COLO668 (cell line): ENCODE measurements around the gene EMILIN1.
"Not testable (repeated sequence)": the region's sequence is repeated elsewhere in the genome, so short reads cannot be mapped to it uniquely, and the experiment has no call there.

Experiments
- DNase-seq: peaks from one replicate; lab custom pipeline; 2025; ENCODE audit not compliant: unreplicated experiment; lab: John Stamatoyannopoulos, UW

The EMILIN1 gene

GRCh38 chr2:27119330-27119670, 40.9 kb downstream of the EMILIN1 start:
- DNase-seq: not testable (repeated sequence)

- no peak for DNase-seq
These were observed 43.5 kb downstream of the EMILIN1 start for GRCh38 chr2:27121906-27122305.

GRCh38 chr2:27122791-27123190, 44.4 kb downstream of the EMILIN1 start:
- DNase-seq: no peak

GRCh38 chr2:27123302-27124150, 45.1 kb downstream of the EMILIN1 start, which contains the start of gene ABHD1:
Gene ABHD1, plus strand, starts transcription at chr2:27123815. Its CDS starts 134 bp downstream, at chr2:27123949.
- peak; percentile 53 for DNase-seq

GRCh38 chr2:27125104-27125503, 46.7 kb downstream of the EMILIN1 start:
- DNase-seq: no peak

GRCh38 chr2:27126252-27126710, 47.9 kb downstream of the EMILIN1 start:
- DNase-seq: no peak

GRCh38 chr2:27127883-27128667, 49.7 kb downstream of the EMILIN1 start:
- DNase-seq: no peak

GRCh38 chr2:27128668-27129571, 50.5 kb downstream of the EMILIN1 start:
- no peak for DNase-seq

- no peak for DNase-seq
These were observed 52.0 kb downstream of the EMILIN1 start for GRCh38 chr2:27130396-27130795.

GRCh38 chr2:27131429-27131828, 53.0 kb downstream of the EMILIN1 start:
- no peak for DNase-seq

GRCh38 chr2:27133195-27133875, 54.9 kb downstream of the EMILIN1 start:
- no peak for DNase-seq

- peak; percentile 98 for DNase-seq
These were observed 55.7 kb downstream of the EMILIN1 start, which contains the start of gene PREB for GRCh38 chr2:27133905-27134780. Gene PREB, minus strand, starts transcription at chr2:27134636. Its CDS starts 215 bp downstream, at chr2:27134421.

- DNase-seq: no peak
These were observed 56.5 kb downstream of the EMILIN1 start for GRCh38 chr2:27134781-27135477.

GRCh38 chr2:27135478-27135955, 57.1 kb downstream of the EMILIN1 start:
- no peak for DNase-seq
